Osteocyte (in vitro differentiated cells): ENCODE results near the gene BDKRB1. TPM values are rescaled to one million over a fixed set of nuclear protein-coding genes. Genes with fewer than 3 reads are reported as not detected.

ENCODE experiments used
- DNase-seq: peaks from one replicate; pipeline ENCODE4 v3.0.0; 2021; ENCODE audit warnings: mixed read lengths; ENCODE audit not compliant: unreplicated experiment; ENCODE audit errors: extremely low spot score
- H3K27ac Mint-ChIP-seq: one replicate; pipeline ENCODE4 v1.8.0; 2021; ENCODE audit warnings: mild to moderate bottlenecking, mixed read lengths; ENCODE audit not compliant: unreplicated experiment
- H3K27me3 Mint-ChIP-seq: one replicate; pipeline ENCODE4 v1.8.0; 2021; ENCODE audit warnings: mixed read lengths; ENCODE audit not compliant: unreplicated experiment
- H3K36me3 Mint-ChIP-seq: one replicate; pipeline ENCODE4 v1.8.0; 2021; ENCODE audit warnings: mixed read lengths; ENCODE audit not compliant: unreplicated experiment
- H3K4me1 Mint-ChIP-seq: one replicate; pipeline ENCODE4 v1.8.0; 2021; ENCODE audit warnings: mixed read lengths; ENCODE audit not compliant: unreplicated experiment
- H3K4me3 Mint-ChIP-seq: one replicate; pipeline ENCODE4 v1.8.0; 2021; ENCODE audit warnings: mild to moderate bottlenecking, moderate library complexity, mixed read lengths; ENCODE audit not compliant: unreplicated experiment
- H3K9me3 Mint-ChIP-seq: one replicate; pipeline ENCODE4 v1.8.0; 2021; ENCODE audit warnings: mixed read lengths; ENCODE audit not compliant: unreplicated experiment
- CTCF ChIP-seq: fragments of 200-600 bp; sonication (generic); IDR thresholded peaks from 2 replicates; pipeline ENCODE4 v1.5.0; 2021; ENCODE audit warnings: antibody characterized with exemption, mild to moderate bottlenecking, moderate library complexity
- total RNA-seq: library from RNA; stranded (reverse); gene quantifications from 2 replicates; pipeline ENCODE4 v1.2.1, GENCODE V29; 2021

Gene BDKRB1
- total RNA-seq, 1 donor from 2014 or later = not detected

DNA sequence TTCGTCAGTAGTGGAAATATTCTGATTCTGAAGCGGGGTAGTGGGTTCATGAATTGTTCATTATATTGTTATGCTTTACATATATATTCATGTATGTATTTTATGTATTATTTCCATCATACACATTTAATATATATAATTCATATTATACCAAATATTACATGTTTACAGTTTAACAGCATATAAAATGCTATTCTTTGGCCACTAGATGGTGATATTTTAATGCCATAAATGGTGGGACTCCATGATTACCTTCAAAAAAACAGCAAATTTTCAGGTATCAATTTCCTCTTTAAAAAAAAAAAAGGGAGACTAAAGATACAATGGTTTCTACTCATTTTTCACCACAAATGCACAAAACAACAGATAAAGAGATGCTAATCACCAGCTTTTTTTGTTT, 41.0 kb downstream of the BDKRB1 start:
- H3K4me1 Mint-ChIP-seq = no peaks in the 10 kb centered on the region
- TF ChIP-seq CTCF = peak; percentile 64
- H3K4me3 Mint-ChIP-seq = no peak overlapping the region
- DNase-seq = no peak
- peaks cover 29% of the 10 kb centered on the region for H3K36me3 Mint-ChIP-seq
- no peaks in the 10 kb centered on the region for H3K27me3 Mint-ChIP-seq
- no peak overlapping the region for H3K27ac Mint-ChIP-seq
- no peaks in the 10 kb centered on the region for H3K9me3 Mint-ChIP-seq

DNA sequence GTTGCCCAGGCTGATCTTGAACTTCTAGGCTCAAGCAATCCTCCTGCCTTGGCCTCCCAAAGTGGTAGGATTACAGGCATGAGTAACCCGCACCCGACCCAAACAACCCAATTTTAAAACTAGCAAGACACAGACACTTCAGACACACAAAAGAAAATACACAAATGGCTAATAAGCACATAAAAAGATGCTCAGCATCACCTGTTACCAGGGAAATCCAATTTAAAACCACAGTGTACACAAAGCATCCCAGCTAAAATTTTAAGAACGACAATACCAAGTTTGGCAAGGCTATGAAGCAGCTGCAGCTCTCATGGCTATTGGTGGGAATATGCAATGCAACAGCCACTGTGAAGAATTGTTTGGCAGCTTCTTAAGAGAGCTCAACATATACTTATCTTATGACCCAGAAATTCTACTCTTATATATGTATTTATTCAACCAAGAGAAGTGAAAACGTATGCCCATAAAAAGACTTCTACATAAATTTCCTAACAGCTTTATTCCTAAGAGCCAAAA, 42.0 kb downstream of the BDKRB1 start:
- DNase-seq = no peak
- H3K9me3 Mint-ChIP-seq = no peaks in the 10 kb centered on the region
- TF ChIP-seq CTCF = no peak
- H3K27ac Mint-ChIP-seq = no peak overlapping the region
- H3K4me1 Mint-ChIP-seq = no peaks in the 10 kb centered on the region
- no peak overlapping the region for H3K4me3 Mint-ChIP-seq
- H3K27me3 Mint-ChIP-seq = no peaks in the 10 kb centered on the region
- H3K36me3 Mint-ChIP-seq = peaks cover 32% of the 10 kb centered on the region

GRCh38 chr14:96299441-96299840, 43.4 kb downstream of the BDKRB1 start:
- TF ChIP-seq CTCF = no peak
- no peak overlapping the region for H3K27ac Mint-ChIP-seq
- H3K27me3 Mint-ChIP-seq = no peaks in the 10 kb centered on the region
- H3K4me1 Mint-ChIP-seq = peaks cover 1% of the 10 kb centered on the region
- DNase-seq = no peak
- no peaks in the 10 kb centered on the region for H3K9me3 Mint-ChIP-seq
- no peak overlapping the region for H3K4me3 Mint-ChIP-seq
- H3K36me3 Mint-ChIP-seq = peaks cover 25% of the 10 kb centered on the region

DNA sequence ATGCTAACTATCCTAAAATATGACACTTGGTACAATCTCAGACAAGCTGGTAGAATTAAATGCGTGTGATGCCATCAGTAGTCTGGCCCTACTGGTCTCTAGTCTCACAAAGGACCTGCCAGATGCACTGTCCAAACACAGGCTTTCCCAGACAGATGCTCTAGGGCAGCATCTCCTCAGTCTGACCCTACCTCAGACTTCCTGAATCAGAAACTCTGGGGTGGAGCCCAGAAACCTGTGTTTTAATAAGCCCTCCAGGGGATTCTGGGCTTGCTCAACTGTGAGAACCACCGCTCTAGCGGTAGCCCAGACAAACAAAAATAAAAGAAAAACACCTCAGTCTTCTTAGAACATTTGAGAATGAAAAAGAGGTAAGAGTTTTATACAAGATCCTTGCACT, 48.0 kb downstream of the BDKRB1 start:
- DNase-seq = no peak
- Mint-ChIP-seq H3K4me1 (peaks cover 1% of the 10 kb centered on the region), H3K4me3 (no peak overlapping the region), H3K27me3 (no peaks in the 10 kb centered on the region), H3K27ac (no peak overlapping the region), H3K9me3 (no peaks in the 10 kb centered on the region), H3K36me3 (peaks cover 42% of the 10 kb centered on the region)
- no peak for TF ChIP-seq CTCF

DNA sequence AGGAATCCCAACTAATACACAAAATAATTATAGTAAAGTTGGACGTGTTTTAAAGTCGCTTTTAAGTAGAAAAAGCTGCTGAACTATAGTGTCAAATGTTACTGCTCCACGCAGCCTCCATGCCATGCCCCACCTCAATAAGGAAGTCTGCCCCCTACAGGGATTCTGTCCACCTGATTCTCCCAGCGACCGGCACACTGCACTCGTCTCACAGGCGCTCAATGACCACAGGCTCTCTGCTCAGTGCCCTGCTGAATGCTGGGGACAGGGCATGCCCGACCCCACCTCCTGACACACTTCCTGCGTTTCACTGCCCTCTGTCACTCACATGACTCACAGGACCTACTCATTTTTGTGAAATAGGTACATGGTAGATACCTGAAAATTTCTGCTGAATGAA, 48.9 kb downstream of the BDKRB1 start:
- Mint-ChIP-seq H3K4me1 (peaks cover 1% of the 10 kb centered on the region), H3K4me3 (no peak overlapping the region), H3K27ac (no peak overlapping the region), H3K27me3 (no peaks in the 10 kb centered on the region), H3K36me3 (peaks cover 45% of the 10 kb centered on the region), H3K9me3 (no peaks in the 10 kb centered on the region)
- DNase-seq = no peak
- TF ChIP-seq CTCF = peak; percentile 21
